Measurements from ENCODE around the gene FBN3.
"Not testable (repeated sequence)": the region's sequence is repeated elsewhere in the genome, so short reads cannot be mapped to it uniquely, and the experiment has no call there.

FBN3 gene

GRCh38 chr19:8149261-8150094, at the start of gene FBN3:
FBN3 (minus strand) TSS chr19:8149592; CDS start chr19:8147480, 2,112 bp downstream.
- DNase-seq (ENCODE audit: low spot score), result no peak

DNA sequence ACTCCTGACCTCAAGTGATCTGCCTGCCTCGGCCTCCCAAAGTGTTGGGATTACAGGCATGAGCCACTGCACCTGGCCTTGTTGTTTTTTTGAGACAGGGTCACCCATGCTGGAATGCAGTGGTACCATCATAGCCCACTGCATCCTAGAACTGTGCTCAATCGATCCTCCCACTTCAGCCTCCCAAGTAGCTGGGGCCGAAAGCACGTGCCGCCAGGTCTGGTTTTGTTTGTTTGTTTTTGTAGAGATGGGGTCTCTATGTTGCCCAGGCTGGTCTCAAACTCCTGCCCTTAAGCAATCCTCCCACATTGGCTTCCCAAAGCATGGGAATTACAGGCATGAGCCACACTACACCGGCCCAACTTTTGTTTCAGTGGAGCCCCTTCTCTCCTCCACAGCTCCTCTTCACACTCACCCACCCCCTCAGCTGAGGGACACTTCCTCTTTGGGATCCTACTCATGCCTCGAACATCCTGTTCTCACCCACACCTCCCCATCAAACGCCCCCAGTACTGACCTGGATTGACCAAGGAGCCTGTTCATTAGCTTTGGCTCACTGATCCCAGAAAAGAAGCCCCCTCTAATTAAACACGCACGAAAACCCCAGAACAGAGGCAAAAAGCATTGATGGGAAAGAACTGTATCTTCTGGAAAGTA, 47.0 kb upstream of the FBN3 start:
- DNase-seq (ENCODE audit: low spot score), result no peak

GRCh38 chr19:8194528-8195267, 45.3 kb upstream of the FBN3 start:
- DNase-seq (ENCODE audit: low spot score), result no peak

- DNase-seq (ENCODE audit: low spot score), result no peak
These were observed 42.9 kb upstream of the FBN3 start for GRCh38 chr19:8192221-8192820.

DNA sequence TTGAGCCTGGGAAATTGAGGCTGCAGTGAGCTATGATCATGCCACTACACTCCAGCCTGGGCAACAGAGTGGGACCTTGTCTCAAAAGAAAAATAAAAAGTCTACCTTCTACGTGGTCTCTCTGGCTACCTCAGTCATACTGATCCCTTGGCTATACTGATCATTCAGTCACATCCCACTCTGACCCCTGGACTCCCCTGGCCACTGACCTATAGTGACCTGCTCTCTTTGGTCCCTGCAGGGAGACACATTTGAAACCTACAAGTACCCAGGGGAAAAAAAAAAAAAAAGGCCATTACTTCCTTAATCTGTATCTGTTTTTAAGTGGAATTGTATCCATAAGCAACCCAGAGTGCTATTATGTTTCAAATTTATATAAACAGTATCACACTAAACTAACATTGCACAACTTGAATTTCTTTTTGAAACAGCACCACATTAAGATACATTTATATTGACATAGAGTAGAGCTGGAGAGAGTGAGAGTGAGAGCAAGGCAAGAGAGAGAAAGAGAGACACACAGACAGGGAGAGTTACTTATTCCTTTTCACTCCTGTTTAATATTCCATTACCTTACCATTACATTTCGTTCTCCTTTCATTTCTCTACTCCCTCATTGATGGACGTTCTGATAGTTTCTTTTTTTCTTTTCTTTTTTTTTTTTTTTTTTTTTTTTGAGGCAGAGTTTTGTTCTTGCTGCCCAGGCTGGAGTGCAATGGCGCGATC, 36.1 kb upstream of the FBN3 start:
- DNase-seq (ENCODE audit: low spot score), result no peak

DNA sequence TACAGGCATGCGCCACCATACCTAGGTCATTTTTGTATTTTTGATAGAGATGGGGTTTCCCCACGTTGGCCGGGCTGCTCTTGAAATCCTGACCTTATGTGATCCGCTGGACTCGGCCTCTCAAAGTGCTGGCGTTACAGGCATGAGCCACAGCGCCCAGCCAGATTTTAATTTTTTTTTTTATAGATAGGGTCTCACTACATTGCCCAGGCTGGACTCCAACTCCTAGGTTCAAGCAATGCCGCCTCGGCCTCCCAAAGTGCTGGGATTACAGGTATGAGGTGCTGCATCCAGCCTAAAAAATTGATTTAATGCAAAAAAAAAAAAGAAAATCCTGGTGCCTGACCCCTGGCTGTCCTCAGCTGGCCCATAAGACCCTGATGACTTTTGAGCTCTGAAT, 34.9 kb upstream of the FBN3 start:
- no peak for DNase-seq (ENCODE audit: low spot score)

DNA sequence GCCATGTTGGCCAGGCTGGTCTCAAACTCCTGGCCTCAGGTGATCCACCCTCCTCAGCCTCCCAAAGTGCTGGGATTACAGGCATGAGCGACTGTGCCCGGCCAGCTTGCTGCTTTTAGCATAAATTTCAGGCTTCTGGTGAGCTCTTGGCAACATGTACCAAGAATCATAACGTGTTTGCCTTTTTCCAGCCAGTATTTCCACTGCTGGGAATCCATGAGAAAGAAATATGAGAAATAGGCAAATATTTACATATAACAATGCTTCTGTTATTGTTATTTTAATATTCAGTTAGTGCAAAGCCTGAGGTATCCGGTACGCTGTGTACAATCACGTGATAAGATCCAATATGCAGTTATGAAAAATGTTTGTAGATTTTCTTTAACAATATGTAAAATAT, 30.6 kb upstream of the FBN3 start:
- no peak for DNase-seq (ENCODE audit: low spot score)

DNA sequence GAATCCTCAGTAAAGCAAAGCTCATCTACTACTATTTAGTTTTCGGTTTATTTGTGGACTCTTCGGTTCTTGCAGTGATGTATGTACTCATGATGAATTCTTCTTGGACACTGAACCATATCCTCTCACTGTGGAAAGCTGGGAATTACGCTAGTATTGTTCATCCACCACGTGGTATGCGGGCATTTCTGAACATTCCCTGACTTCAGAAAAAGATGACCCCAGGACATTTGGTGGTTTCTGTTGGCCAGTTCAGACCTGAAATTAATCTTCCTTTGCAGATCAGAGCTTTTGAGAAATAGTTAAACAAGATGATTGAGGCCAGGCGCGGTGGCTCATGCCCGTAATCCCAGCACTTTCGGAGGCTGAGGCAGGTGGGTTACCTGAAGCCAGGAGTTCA, 25.3 kb upstream of the FBN3 start:
- no peak for DNase-seq (ENCODE audit: low spot score)

GRCh38 chr19:8168537-8168936, 19.1 kb upstream of the FBN3 start:
- no peak for DNase-seq (ENCODE audit: low spot score)

- no peak for DNase-seq (ENCODE audit: low spot score)
These were observed 18.6 kb upstream of the FBN3 start for GRCh38 chr19:8167985-8168384.

DNA sequence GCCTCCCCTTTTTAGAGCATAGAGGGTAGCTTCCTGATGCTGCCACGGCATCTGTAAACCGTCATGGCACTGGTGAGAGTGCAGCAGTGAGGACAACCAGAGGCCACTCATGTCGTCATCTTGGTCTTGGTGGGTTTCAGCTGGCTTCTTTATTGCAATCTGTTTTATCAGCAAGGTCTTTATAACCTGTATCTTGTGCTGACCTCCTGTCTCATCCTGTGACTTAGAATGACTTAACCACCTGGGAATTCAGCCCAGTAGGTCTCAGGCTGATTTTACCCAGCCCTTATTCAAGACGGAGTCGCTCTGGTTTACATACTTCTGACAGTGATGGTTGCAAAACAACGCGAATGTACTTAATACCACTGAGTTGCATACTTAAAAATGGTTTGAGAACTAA, 14.4 kb upstream of the FBN3 start:
- DNase-seq (ENCODE audit: low spot score), result no peak

GRCh38 chr19:8161135-8161646, 11.8 kb upstream of the FBN3 start:
- DNase-seq (ENCODE audit: low spot score), result no peak

DNA sequence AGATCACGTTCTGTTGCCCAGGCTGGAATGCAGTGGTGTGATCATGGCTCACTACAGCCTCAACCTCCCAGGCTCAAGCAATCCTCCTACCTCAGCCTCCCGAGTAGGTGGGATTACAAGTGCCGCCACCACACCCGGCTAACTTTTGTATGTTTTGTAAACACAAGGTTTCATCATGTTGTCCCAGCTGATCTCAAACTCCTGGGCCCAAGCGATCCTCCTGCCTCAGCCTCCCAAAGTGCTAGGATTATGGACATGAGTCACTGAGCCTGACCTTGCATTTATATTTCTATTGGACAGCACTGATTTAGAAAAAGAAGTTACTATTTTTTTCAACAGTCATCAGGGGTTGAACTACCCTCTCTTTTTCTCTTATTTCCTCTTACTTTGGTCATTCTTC, 9.9 kb upstream of the FBN3 start:
- DNase-seq (ENCODE audit: low spot score), result not testable (repeated sequence)

GRCh38 chr19:8158411-8159074, 9.2 kb upstream of the FBN3 start:
- peak; percentile 66 for DNase-seq (ENCODE audit: low spot score)

GRCh38 chr19:8155318-8155717, 5.9 kb upstream of the FBN3 start:
- no peak for DNase-seq (ENCODE audit: low spot score)

- not testable (repeated sequence) for DNase-seq (ENCODE audit: low spot score)
These were observed 4.6 kb upstream of the FBN3 start for GRCh38 chr19:8154014-8154413.

DNA sequence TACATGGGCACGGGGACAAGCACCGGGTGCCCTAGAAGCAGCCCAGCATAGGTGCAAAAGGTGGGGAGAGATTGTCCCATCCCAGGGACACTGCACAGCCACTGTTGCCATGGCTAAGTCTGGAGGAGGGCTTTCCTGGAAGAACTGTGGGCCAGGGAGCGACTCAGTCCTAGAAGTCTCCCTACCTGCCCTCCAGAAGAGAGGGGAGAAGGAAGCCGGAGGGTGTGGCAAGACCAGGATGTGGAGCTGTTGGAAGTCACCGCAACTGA, 2.3 kb upstream of the FBN3 start:
- no peak for DNase-seq (ENCODE audit: low spot score)

DNA sequence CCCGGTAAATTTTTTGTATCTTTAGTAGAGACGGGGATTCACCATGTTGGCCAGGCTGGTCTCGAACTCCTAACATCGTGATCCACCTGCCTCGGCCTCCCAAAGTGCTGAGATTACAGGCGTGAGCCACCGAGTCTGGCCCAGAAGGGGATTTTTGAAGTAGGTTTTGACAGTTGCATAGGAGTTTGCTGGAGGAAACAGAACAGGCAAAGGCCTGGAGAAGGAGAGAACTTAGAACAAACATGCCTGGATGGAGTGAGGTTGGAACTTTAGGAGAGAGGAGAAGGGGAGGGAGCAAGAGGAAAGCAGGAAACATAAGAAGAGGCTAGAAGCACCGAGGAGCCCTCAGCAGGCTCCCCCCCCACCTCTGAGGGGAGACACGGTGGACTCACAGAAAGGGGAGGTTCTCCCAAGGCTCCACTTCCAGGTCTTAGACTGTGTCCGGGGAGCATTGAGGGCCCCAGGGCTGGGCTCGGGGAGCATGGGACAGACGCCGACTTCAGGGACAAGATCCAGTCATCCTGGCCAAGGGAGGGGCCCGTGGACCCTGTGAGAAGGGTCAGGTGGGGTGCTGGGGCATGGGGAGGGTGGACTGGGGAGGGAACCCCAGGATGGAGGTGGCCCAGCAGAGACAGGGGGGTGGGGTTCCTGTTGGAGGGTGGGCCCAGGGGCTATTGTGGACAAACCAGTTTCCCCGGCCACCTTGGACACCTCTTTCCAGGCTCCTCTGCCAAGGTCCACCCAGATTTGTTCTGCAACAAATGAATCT, 1.8 kb upstream of the FBN3 start:
- DNase-seq (ENCODE audit: low spot score), result peak; percentile 5

- no peak for DNase-seq (ENCODE audit: low spot score)
These were observed 930 bp upstream of the FBN3 start for GRCh38 chr19:8150178-8150865.
